ENCODE data around the gene AK8. TPM values are rescaled to one million over a fixed set of nuclear protein-coding genes. Genes with fewer than 3 reads are reported as not detected.
A peak's percentile ranks its signal among the peaks of the same experiment; 100 is the strongest.

Gene AK8
- total RNA-seq, 3 donors from 2014 or later (not counting 1 experiment from before 2014, with no cell fraction given): 0.14 to 0.21 (median 0.18) TPM

- WGBS (ENCODE audit: insufficient coverage): 78% methylated on average over 18 of the region's 18 CpGs
- H3K27ac Mint-ChIP-seq: no peak overlapping the region
- intact Hi-C loops (cut with micrococcal nuclease): no loop called here
- no peaks in the 10 kb centered on the region for H3K9me3 Mint-ChIP-seq
- Histone ChIP-seq H3K4me1 (ENCODE audit: control insufficient read depth, insufficient read depth, low read length) (no peaks in the 10 kb centered on the region), H3K9me3 (ENCODE audit: control insufficient read depth, insufficient read depth, low read length) (no peaks in the 10 kb centered on the region), H3K36me3 (ENCODE audit: control insufficient read depth, insufficient read depth, low read length) (no peaks in the 10 kb centered on the region), H3K27me3 (ENCODE audit: control insufficient read depth, insufficient read depth, low read length) (peaks cover 4% of the 10 kb centered on the region), H3K27ac (ENCODE audit: low read length) (no peak overlapping the region), H3K4me3 (ENCODE audit: low read length) (no peak overlapping the region)
- H3K4me3 Mint-ChIP-seq: no peak overlapping the region
- TF ChIP-seq, protein P1, sequence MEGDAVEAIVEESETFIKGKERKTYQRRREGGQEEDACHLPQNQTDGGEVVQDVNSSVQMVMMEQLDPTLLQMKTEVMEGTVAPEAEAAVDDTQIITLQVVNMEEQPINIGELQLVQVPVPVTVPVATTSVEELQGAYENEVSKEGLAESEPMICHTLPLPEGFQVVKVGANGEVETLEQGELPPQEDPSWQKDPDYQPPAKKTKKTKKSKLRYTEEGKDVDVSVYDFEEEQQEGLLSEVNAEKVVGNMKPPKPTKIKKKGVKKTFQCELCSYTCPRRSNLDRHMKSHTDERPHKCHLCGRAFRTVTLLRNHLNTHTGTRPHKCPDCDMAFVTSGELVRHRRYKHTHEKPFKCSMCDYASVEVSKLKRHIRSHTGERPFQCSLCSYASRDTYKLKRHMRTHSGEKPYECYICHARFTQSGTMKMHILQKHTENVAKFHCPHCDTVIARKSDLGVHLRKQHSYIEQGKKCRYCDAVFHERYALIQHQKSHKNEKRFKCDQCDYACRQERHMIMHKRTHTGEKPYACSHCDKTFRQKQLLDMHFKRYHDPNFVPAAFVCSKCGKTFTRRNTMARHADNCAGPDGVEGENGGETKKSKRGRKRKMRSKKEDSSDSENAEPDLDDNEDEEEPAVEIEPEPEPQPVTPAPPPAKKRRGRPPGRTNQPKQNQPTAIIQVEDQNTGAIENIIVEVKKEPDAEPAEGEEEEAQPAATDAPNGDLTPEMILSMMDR (IDR thresholded peaks at IDR 0.05): no peak
- H3K27me3 Mint-ChIP-seq (ENCODE audit: low read depth in 2 of 2): peaks cover 0 to 3% of the 10 kb centered on the region in 2 donors
- H3K36me3 Mint-ChIP-seq: no peaks in the 10 kb centered on the region
- ATAC-seq: no peak
- peak in 1 of 2 donors; percentile 22 for DNase-seq
- no peaks in the 10 kb centered on the region for H3K4me1 Mint-ChIP-seq
Observed at GRCh38 chr9:132823370-132824145, 54.5 kb downstream of the AK8 start.

- H3K4me3 Mint-ChIP-seq: no peak overlapping the region
- Histone ChIP-seq H3K9me3 (ENCODE audit: control insufficient read depth, insufficient read depth, low read length) (no peaks in the 10 kb centered on the region), H3K27me3 (ENCODE audit: control insufficient read depth, insufficient read depth, low read length) (peaks cover 4% of the 10 kb centered on the region), H3K4me1 (ENCODE audit: control insufficient read depth, insufficient read depth, low read length) (no peaks in the 10 kb centered on the region), H3K27ac (ENCODE audit: low read length) (no peak overlapping the region), H3K4me3 (ENCODE audit: low read length) (no peak overlapping the region), H3K36me3 (ENCODE audit: control insufficient read depth, insufficient read depth, low read length) (no peaks in the 10 kb centered on the region)
- TF ChIP-seq, protein P1 (IDR thresholded peaks at IDR 0.05): no peak
- no peaks in the 10 kb centered on the region for H3K9me3 Mint-ChIP-seq
- 90% methylated on average over 11 of the region's 11 CpGs for WGBS (ENCODE audit: insufficient coverage)
- peaks cover 0 to 8% of the 10 kb centered on the region in 2 donors for H3K4me1 Mint-ChIP-seq
- intact Hi-C loops (cut with micrococcal nuclease): no loop called here
- no peaks in the 10 kb centered on the region for H3K36me3 Mint-ChIP-seq
- no peak overlapping the region for H3K27ac Mint-ChIP-seq
- no peaks in the 10 kb centered on the region for H3K27me3 Mint-ChIP-seq (ENCODE audit: low read depth in 2 of 2)
- ATAC-seq (no peak), DNase-seq (no peak)
Observed at GRCh38 chr9:132820169-132820944, 57.7 kb downstream of the AK8 start.

- H3K27ac ChIP-seq (ENCODE audit: low read length): no peak overlapping the region
- no peaks in the 10 kb centered on the region for H3K36me3 ChIP-seq (ENCODE audit: control insufficient read depth, insufficient read depth, low read length)
- H3K4me3 Mint-ChIP-seq: no peak overlapping the region
- DNase-seq (no peak), ATAC-seq (no peak)
- H3K4me1 ChIP-seq (ENCODE audit: control insufficient read depth, insufficient read depth, low read length): no peaks in the 10 kb centered on the region
- H3K9me3 ChIP-seq (ENCODE audit: control insufficient read depth, insufficient read depth, low read length): no peaks in the 10 kb centered on the region
- H3K4me1 Mint-ChIP-seq: peaks cover 0 to 8% of the 10 kb centered on the region in 2 donors
- H3K9me3 Mint-ChIP-seq: no peaks in the 10 kb centered on the region
- intact Hi-C loops (cut with micrococcal nuclease): no loop called here
- peaks cover 4% of the 10 kb centered on the region for H3K27me3 ChIP-seq (ENCODE audit: control insufficient read depth, insufficient read depth, low read length)
- TF ChIP-seq, protein P1 (IDR thresholded peaks at IDR 0.05): no peak
- H3K36me3 Mint-ChIP-seq: no peaks in the 10 kb centered on the region
- H3K27ac Mint-ChIP-seq: no peak overlapping the region
- H3K4me3 ChIP-seq (ENCODE audit: low read length): no peak overlapping the region
- no peaks in the 10 kb centered on the region for H3K27me3 Mint-ChIP-seq (ENCODE audit: low read depth in 2 of 2)
- WGBS (ENCODE audit: insufficient coverage): 81% methylated on average over 4 of the region's 4 CpGs
Observed at GRCh38 chr9:132818588-132818987, 59.5 kb downstream of the AK8 start.

Measured in natural killer cell (primary cell).